HG02678 (cell line): Measurements from ENCODE around the gene OR6C6.
"Not testable (repeated sequence)": the region's sequence is repeated elsewhere in the genome, so short reads cannot be mapped to it uniquely, and the experiment has no call there.

ENCODE experiments used
- ATAC-seq: cut with Tn5 transposase; IDR thresholded peaks from one replicate; pipeline ENCODE4 v1.9.1; 2021; ENCODE audit warnings: mild to moderate bottlenecking, moderate library complexity; ENCODE audit not compliant: unreplicated experiment

The OR6C6 gene

DNA sequence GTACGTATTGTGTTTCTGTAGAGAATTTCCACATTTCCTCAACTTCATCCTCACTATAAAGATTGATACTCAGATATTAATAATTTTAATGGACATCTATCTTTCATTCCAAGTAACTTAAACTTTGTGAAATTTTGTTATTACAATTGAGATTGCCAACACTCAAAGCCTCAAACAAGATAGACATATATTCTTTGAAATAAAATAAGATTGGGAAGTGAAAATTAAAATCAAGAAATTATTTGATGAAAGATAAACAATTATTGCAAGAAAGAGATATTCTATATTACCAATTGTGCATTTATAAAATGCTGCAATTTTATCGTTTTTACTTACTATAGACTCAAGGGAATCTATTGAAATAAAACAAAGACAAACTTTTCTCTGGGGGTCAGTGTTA is at the start of gene OR6C6:
Gene OR6C6, minus strand, starts transcription at position 101 of the 400 bp plus-strand sequence. CDS start 1,337 bp downstream, outside the sequence.
- ATAC-seq: no peak

DNA sequence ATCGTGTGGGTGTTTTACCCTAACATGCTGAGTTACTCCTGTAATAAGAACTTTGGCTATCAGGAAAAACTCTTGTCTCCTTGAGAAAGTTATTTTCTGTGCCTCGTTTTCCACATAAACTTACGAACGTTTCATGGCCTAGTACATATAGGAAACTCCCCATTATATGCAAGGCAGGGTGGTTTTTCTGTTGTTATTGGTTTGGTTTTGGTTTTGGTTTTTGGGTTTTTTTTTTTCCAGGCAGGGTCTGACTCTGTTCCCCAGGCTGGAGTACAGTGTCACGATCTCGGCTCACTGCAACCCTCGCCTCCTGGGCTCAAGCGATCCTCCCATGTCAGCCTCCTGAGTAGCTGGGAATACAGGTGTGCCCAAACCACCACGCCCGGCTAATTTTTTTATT is 39.6 kb upstream of the OR6C6 start:
- ATAC-seq: no peak

- no peak for ATAC-seq
Measured at GRCh38 chr12:55330446-55330845, 34.1 kb upstream of the OR6C6 start, which contains the start of gene OR6C3. OR6C3 (plus strand) TSS chr12:55330746; CDS start chr12:55331701, 955 bp downstream.

DNA sequence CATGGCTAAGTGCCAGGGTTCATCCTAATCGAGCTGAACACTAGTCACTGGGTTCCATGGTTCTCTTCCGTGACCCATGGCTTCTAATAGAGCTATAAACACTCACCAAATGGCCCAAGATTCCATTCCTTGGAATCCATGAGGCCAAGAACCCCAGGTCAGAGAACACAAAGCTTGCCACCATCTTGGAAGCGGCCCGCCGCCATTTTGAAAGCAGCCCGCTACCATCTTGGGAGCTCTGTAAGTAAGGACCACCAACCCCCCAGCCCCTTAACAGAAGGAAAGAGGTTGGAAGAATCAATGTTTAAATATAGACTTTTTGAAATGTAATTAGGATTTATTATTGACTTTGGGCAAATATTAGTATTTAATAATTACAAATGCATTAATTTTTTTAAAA is 29.4 kb upstream of the OR6C6 start:
- not testable (repeated sequence) for ATAC-seq

GRCh38 chr12:55320201-55320600 is 23.8 kb upstream of the OR6C6 start:
- ATAC-seq: no peak

DNA sequence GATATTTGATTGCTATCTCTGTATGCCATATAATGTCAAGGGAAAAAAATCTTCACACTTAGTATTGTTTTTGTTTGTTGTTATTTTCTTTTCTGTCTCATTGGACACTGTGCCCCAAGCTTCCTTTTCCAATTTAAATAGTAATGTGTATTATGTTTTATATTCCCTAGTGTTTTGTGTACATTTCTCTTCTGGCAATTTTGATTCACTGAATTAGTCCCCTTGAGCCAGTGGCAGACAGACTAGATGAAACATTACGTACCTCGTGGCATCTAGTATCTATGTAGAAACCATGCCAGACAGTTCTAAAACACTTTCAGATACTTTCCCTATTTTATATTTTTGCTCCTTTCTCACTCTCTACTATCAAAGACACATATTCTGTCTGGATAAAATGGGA is 17.7 kb upstream of the OR6C6 start, which contains the start of gene OR6C1:
Gene OR6C1, plus strand, starts transcription at position 301 of the 400 bp plus-strand sequence. CDS start 6,257 bp downstream, outside the sequence.
- no peak for ATAC-seq

DNA sequence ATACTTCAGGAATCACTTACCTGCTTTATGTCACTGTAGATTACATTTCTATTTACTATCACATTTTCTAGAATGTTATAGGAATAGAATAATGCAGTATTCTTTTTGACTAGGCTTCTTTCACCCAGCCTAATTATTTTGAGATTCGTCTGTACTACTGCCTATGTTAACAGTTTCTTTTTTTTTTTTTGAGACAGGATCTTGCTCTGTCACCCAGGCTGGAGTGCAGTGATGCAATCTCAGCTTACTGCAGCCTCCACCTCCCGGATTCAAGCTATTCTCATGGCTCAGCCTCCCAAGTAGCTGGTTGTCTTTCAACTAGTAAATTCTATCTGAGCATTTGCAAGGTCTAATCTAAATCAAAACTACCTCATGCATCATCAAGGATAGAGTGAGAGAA is 6.4 kb downstream of the OR6C6 start:
- ATAC-seq: no peak

DNA sequence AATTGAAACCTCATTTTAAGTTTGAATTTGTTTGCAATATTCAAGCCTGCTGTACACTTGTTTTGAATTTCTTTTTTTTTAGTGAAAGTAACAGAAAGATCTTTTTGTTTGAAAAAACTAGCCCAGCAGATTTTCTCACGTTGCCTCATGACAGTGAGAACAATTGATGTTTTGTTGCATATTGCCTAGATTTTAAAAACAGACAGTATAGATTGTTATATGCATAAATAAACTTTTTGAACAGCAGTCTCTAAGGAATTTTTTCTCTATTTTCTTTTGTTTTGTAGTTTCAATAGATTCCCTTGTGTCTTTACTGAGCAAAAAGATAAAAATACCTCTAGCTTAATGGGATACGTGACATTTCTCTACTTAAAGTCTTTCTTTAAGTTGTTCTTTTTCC is 15.4 kb downstream of the OR6C6 start:
- no peak for ATAC-seq

DNA sequence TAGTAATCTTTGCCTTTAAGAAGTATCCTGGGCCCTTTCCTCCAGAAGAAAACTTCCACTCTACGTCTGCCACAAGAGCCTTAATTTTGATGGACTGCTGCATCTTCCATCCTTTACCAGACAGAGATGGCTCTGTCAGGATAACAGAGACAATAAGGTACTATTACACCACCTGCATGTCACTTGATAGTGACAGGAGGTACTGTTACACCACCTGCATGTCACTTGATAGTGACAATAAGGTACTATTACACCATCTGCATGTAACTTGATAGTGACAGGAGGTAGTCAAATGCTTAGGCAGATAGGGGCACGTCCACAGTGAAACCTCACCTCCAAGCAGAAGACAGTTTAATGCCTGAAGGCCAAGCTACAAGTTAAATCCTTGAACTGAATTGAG is 38.1 kb downstream of the OR6C6 start:
- no peak for ATAC-seq

DNA sequence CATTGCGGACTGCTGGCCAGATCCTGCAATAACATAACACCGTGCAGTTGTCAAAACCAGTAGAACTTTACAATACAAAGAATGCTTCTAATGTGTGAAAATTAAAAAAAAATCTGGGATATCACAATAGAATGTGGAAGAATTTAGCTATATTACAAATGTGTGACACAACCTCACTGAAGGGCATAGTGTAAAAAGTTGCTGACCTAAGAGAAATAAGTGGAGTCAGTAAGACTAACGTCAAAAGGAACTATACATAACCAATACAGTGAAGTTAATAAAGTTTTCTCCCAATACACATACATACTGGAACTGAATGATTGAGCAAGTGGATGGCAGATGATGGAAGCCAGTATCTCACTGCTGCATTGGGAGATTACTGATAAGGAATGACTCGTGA is 39.5 kb downstream of the OR6C6 start:
- ATAC-seq: no peak

GRCh38 chr12:55253281-55253680 is 43.1 kb downstream of the OR6C6 start:
- no peak for ATAC-seq

DNA sequence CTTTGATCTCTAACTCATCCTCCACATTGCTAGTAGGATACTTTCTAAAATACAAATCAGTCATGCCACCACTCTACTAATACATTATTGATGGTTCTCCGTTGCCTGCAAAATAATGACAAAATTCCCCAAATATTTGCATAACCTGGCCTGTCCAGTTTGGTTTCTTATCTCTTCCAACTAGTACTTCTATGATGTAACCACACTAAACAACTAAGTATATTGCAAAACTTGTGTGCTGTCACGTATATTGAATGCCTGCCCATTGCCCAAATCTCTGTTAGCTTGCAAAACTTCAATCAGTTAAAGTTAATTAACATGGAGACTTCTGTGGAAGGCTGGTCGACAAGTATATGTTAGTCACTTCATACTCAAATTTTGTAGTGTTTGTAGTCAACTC is 45.4 kb downstream of the OR6C6 start:
- no peak for ATAC-seq

DNA sequence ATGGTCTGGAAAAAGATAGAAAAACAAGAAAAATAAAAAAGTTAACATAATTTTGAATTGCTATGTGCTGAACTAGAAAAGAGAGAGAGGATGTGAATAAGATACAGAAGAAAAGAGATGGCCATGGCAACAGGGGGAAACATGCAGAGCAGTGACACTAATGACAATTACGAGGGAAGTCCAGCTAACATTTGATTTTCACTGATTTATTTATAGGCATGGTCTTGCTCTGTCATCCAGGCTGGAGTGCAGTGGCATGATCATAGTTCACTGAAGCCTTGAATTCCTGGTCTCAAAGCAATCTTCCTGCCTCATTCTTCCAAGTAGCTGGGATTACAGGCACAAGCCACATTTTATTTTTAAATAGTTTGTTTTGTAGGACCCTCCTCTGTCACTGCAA is 50.2 kb downstream of the OR6C6 start:
- ATAC-seq: no peak

GRCh38 chr12:55244309-55244708 is 52.1 kb downstream of the OR6C6 start, which contains the start of gene OR6C74:
OR6C74 (plus strand) TSS chr12:55244609; CDS start chr12:55247288, 2,679 bp downstream.
- ATAC-seq: no peak
